DMS 273 (cell line): ENCODE measurements around the gene NPTN.
A peak's percentile ranks its signal among the peaks of the same experiment; 100 is the strongest.

ENCODE experiments used
- DNase-seq: peaks from one replicate; lab custom pipeline; 2025; ENCODE audit not compliant: unreplicated experiment; lab: John Stamatoyannopoulos, UW

NPTN gene

DNA sequence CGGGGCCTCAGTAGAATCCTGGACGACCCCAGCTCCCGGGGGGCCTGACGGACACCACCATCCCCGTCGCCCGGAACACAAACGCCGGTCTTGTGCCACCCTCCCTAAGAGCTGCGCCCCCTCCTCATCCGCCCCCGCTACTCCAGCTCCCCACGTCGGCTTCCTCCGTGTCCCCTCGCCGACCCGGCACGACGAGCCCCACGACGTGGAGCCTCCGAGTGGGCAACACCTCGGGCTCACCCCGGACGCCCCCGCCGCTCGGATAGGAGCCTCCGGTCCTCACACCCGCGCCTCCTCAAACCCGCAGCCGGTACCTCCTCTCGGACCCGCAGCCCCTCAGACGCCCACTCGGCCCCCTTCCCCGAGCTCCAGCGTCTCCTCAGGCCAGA lies 525 bp downstream of the NPTN start:
- DNase-seq: no peak

DNA sequence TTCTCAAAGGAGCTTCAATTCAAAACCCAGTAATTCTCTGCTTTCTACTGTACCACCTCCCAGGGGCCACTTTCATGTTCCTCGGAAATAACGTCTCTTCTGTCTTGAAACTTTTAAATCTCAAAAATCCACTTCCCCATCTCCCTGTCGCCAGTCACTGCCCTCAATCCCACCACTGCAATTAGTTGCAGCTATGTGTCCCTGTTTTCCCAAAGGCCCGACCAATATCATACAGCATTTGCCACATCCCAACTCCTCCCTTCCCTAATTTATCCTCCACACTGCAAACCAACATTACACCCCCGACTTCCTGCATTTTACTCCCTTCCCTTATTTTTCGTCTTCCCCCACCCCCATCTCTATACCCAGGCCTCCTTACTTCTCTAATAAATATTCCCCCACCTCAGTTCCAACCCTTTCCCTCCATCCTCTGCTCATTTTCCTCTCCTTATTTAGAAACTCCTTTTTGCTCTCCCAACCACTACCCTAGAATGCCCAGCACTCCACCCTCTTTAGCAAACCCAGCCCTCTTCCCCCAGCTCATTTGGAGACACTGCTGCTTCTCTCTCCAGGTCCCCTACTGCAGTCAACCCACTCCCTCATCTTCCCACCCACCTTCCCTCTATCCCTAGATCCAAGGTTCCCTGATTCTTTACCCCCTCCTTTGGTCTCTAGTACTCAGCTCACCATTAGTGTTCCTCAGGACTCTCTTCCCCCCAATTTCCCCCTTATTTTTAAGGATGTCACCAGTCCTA lies 1.1 kb downstream of the NPTN start:
- peak; percentile 57 for DNase-seq

DNA sequence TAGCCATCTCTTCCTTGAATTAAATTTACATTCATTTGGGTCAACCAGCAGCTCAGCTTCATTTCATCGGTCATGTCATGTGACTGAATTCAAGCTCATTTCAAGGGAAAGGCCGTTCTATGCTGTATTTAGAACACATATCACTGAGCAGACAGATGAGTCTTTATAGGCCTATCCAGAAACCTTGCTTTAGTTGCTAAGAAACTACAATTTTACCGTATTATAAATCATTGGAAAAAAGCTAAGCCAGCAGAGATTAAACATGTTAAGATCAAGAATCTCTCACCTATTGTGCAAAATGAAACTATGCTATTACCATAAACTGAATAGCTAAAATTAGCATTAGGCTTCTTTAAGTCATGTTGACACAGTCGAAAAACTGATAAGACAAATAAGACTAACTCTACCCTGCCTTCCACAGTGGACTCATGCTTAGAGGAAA lies 2.2 kb downstream of the NPTN start:
- DNase-seq: no peak

DNA sequence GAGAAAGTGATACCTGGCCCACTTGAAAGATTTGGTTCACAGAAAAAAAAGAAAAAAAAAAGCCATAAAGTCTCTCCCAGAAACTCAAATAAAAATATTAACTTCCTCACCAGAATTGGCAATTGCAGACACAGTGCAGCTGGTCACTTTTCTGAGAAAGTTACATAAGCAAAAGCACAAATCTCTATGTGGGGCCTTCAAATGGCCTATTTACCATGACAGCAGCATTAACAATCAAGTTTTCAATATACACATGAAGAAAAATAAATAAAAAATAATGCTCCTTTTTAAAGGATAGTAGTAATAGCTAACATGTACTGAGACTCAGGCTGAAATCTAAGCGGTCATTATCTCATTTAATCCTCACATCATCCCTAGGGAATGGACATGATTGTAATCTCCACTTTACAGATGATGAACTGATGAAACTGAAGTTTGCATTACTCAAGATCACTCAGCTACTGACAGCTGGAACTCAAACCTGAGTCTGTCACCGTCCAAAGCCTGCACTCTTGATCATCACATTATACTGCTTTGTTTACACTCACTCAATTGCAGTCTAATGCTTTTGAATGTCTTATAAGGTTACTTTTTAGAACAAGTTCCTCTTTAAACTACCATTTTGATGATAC lies 3.3 kb downstream of the NPTN start:
- DNase-seq: peak; percentile 7

- DNase-seq: no peak
These were observed 4.0 kb downstream of the NPTN start for GRCh38 chr15:73628976-73629797.

DNA sequence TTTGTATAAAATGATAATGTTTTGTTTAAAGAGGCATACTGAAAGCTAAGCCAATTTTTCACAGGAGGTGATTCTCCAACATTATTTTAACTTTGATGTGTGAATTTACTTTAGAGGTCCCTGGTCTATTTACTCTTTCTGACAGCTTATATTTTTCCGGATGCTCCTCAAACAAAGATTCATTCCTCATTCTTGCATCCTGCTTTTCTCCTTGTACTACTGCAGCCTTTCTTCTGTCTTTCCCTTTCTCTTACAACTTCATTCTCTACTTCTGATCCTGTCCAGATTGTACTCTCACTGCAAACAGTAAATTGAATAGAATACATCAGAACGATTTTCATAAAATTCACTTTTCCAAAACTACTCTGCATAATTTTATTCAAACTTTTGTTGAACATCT lies 5.1 kb downstream of the NPTN start:
- no peak for DNase-seq

GRCh38 chr15:73626072-73626471 lies 7.1 kb downstream of the NPTN start:
- DNase-seq: no peak

- DNase-seq: no peak
These were observed 8.7 kb downstream of the NPTN start for GRCh38 chr15:73624530-73624929.

GRCh38 chr15:73621286-73621826 lies 11.8 kb downstream of the NPTN start:
- DNase-seq: no peak

DNA sequence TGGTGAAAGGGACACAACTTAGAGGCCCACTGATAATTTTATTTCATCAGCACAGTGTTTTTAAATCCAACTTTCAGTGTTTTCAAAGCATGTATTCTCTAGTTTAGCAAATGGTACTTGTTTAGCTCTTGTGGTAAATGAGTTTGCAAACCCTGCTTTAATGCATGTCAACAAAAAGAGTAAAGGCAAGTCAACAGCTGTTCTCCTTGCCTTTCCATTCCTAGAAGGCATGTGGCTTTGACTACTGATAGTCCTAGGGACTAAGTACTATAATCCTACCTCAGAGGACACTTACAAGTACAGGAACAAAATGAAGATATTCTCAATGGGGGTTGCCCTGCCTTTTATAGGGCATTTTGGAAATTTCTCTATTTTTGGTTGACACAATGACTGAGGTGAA lies 13.1 kb downstream of the NPTN start:
- DNase-seq: no peak

DNA sequence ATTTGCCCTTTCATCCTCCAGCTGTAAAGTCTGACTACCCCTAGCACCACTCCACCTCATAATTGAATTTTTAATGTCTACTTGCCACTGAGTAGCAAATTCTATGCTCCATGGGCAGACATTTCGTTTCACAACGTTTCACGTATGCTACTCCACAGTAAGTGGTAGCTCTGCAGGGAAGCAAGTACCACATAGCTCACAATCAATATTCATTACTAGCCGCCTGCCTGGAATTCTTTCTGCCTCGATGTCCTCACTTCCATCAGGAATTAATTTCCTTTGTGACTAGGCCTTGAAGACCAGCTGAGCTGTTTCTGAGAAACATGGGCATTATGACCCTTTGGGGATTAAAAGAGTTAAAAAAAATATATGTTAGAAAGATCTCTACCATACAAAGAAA lies 15.3 kb downstream of the NPTN start:
- DNase-seq: no peak

GRCh38 chr15:73617301-73617831 lies 15.8 kb downstream of the NPTN start:
- peak; percentile 23 for DNase-seq

GRCh38 chr15:73608941-73609340 lies 24.2 kb downstream of the NPTN start:
- DNase-seq: no peak

DNA sequence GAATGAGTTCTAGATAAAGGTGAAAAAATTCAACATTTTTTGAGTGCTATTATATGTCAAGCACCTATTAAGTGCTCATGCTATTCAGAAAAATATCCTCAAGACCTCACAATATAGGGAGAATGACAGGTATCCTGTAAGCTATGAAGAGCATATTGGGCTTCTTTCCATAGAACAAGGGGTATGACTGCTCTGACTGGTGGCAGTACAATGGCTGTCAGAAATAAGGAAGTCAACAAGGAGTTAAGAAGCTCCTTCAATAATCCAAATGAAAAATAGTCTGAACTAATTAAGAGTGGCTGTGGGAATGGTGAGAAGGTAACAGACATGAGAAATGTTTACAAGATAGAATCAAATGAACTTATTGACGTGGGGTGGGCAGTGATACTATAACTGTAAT lies 24.7 kb downstream of the NPTN start:
- no peak for DNase-seq

- DNase-seq: no peak
These were observed 25.3 kb downstream of the NPTN start for GRCh38 chr15:73607843-73608242.

DNA sequence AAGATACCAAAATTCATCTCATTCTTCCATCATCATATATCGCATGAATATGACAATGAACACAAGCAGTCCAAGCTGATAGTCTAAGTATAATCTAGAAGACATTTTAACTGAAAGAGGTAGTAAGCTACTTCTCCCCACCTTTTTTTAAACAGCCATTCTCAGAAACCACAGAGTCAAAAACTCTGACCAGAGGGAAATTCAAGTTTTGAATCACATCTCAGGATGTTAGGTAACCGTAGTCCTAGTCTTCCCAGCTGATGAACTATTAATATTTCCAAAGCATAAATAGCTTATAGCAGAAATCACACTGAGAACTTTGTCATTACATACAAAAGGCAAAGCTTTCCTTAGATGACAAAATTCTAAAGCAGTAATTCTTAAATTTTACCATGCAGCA lies 25.8 kb downstream of the NPTN start:
- no peak for DNase-seq

DNA sequence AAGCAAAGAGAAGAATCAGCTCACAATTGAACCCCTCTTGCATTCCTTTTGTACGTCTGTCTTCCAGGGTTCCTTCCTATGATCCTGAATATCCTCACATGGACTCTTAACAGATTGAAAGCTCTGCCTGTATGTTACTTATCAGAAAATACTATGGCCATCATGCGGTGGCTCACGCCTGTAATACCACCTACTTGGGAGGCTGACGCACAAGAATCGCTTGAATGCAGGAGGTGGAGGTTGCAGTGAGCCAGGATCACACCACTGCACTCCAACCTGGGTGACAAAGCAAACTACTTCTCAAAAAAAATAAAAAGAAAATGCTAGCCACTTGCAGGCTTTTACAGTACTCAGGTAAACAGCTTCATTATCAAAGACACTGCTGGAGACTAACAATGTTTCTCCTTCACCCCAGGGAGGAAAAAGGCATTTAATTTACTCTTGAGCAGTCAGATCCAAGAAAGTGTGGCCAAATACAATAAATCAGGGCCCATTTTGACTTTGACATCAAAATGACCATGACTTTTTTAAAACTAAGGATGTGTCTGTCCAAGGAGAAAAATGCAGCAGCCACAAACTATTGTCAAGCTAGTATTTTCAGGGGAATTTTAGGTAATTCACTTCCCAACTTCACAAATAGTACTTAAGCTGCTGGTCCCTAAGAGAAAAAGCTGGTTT lies 27.3 kb downstream of the NPTN start:
- DNase-seq: no peak

DNA sequence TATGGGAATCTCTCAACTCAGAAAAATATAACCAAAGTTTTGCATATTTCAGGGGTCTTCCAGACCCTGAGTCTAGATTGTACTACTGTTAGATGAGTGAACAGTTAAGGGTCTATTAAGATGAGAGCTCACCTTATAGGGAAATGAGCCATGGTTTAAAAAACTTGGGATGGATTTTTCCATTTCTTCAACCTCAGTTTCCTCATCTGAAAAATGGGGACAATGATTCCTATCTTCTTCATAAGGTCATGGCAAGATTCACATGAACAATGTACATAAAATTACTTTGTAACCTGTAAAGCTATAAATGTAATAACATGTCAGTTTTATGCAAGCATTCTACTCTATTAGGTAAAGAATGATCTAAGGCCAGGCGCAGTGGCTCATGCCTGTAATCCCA lies 28.7 kb downstream of the NPTN start:
- no peak for DNase-seq

- DNase-seq: no peak
These were observed 30.2 kb downstream of the NPTN start for GRCh38 chr15:73602992-73603391.

DNA sequence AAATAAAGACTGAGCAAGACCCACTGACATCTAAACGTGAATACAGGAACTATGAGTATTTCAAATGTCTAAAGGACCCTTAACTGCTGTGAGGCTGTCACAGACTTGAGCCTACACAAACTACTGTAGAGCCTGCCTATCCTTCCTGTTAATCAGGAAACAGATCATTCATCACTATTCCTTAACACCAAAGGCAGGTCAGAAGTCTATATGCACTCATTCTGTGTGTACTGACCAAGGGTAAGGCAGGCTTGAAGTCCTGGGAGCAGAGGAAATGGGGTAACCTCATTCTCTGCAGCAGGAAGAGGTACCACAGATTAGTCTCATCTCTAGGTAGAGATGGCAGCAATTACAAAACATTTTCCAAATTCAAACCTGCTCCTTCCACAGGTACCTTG lies 30.7 kb downstream of the NPTN start:
- no peak for DNase-seq
